SKM-1 (cell line): ENCODE results near the gene EPHB1.
"Not testable (repeated sequence)": the region's sequence is repeated elsewhere in the genome, so short reads cannot be mapped to it uniquely, and the experiment has no call there.

Source experiments
- DNase-seq: peaks from one replicate; lab custom pipeline; 2025; ENCODE audit not compliant: unreplicated experiment; lab: John Stamatoyannopoulos, UW

Gene EPHB1

DNA sequence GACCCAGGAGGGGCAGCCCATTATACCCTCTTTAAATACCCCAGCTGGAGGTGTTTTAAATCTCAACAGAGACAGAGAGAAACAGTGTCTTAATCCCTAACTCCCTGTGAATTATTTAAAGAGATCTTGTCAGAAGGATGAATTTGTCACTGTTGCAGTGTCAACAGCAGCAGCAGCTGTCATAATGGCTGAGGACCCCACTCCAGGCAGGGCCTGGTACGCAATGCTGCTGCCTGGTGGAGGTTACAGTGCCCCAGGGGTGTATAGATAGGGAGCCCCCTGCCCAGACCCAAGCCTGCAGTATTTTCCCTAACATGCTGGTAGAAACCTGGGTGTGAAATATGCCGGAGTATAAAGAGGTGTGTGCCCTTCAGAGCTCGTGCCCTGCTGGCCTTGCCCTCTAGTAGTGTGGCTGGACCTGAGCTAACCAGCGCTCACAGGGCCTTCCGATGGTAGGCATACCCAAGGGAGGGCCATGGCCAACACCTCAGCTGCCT is 143.0 kb downstream of the EPHB1 start:
- DNase-seq, result no peak

DNA sequence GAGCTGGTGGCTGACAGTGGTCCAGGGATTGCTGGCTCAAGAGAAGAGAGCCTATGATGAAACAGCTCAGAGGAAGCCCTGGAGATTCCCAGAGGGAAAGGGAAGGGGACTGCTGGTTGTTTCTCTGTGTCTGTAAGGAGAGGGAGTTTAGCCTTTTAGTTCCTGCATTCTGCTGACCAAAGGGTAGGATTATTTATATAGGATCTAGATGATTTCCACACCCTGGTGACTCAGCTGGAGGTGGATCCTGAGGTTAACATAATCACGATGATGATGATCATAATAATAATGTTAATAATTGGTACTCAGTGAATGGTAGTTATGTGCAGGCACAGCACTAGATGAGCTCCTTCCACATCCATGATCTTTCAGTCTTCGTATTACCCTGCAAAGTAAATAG is 144.9 kb downstream of the EPHB1 start:
- no peak for DNase-seq

DNA sequence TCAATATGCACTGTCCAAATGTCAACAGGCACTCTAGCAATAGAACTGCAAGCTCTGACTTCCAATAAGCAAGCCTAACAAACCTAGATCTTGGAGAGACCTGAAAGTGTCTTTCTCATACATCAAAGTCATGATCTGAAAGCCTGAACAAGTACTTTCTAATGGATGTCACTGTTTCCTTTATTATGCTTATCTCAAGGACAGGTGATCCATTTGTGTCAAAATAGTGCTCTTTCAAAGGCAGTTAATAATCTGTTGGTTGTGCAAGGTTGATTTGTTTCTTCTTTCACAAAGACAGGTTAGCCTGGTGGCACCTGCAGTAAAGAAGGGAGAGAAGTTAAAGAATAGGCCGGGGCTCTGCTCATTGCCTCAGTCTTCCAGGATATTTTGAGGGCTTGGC is 146.8 kb downstream of the EPHB1 start:
- DNase-seq, result no peak

DNA sequence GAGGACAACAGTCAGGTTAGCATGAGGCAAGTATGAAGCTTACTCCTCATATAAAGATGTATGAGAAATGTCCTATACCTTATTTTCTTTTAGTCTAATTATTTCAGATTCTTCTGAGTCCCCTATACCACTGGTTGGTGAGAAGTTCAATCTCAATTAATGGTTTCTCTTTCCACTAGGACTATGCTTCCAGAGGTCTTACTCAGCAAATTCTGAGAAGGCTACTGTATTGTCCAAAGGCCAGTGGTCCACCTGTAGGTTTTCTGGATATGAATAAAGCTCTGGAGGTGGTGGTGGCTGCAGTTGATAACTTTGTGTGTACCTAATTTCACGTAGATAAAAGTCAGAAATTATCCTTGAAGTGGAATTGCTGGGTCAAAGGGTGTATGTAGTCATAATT is 149.4 kb downstream of the EPHB1 start:
- no peak for DNase-seq

DNA sequence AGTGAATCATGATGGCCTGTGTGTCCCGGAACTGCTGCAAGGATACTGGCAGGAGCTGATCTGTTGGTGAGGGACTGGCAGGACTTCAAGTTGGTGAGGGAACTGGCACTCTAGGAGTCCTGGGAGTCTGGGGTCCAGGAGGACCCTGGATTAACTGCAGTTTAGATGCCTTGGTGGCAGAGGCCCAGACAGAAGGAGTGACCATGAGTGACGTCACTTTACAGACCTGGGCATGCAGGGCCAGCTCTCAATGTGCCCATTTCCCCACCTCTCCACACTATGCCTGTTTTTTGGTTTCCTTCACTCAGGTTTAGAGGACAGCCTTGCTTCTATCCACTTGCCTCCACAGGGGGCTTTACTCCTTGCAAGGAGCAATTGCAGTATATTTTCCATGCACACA is 154.1 kb downstream of the EPHB1 start:
- no peak for DNase-seq

DNA sequence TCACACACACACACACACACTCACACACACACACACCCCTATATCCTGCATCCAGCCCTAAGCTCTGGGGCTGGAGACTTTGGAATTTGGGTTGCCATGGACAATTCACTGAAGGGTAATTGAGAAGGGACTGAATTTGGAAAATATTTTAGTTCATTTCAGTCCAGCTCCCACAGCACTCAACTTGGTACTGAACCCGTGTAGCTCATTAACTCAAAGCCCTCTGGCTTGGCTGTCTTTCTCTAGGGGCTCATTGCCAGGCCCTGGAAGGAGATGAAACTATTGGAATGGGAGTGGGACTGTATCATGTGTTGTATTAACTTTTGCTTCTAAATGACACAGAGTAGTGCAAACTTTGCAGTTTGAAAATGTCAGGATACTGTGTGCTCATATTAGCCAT is 157.3 kb downstream of the EPHB1 start:
- DNase-seq, result no peak

DNA sequence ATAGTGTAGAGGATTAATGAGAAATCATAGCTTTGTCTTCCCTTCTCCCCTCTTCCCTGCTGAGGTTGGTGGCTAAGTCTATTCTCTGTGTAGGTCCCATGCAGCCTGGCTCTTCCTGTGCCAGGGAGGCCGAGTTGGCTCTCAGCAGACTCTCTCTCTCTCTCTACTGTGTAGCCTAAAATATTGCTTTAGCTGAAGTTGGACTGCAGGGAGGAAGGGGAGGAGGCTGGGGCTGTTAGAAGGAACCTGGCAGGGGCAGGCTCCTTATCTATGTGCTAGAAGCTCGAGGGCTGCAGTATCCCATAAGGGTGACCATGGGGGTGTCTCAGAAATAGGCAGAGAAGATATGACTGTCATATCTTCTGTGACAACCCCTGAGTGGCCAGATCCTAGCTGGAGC is 160.8 kb downstream of the EPHB1 start:
- no peak for DNase-seq

DNA sequence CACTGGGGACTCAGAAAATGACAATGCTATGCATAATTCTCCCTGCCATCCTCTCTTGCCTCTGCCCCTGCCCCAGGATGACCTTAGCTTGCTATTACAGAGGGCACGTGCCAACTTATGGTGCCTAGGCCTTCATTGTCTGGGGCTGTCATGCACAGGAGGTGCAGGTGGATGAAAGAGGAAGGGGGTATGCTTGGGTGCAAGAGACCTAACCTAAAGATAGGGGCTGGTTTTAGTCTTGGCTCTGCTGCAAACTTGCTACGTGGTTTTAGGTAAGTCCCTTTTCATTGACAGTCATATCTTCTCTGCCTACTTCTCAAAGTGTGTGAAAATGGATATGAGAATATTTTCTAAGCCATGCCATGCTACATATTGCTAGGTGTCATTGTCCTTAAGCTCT is 161.3 kb downstream of the EPHB1 start:
- DNase-seq, result no peak

DNA sequence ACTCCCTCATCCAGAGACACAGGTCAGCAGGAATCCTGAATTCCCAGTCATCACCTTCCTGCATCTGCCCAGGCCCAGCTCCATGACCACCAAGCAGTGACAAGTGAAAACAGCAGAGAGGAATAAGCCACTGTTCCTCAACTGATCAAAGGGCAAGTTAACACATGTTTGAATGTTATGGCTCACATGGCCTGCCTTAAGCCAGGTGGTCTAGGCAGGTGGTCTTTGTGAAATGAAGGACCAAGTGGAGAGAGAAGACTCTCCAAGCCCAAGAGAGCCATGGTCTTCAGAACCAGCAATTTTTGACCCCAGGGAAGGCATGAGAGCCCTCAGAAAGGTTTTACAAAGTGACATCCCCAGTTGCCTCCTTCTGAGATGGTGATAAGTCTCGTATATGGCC is 161.8 kb downstream of the EPHB1 start:
- DNase-seq, result no peak

DNA sequence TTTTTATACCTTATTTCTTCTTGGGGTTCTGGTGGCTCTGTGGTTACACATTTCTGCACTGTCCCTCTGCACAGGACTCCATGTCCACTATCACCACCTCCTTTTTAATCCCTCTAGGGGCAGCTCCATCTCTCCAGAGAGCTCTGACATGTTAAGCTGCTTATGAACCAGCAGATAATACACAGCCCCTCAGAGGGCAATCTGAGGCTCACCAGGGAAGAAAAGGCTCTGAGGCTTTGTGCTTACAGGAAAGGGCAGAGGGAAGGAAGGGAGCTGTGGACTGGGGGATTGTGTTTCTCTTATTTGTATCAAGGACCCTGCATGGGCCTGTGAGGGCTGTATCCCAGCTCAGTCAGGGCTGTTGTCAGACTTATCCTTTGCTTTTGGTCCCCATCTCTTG is 164.5 kb downstream of the EPHB1 start:
- no peak for DNase-seq

DNA sequence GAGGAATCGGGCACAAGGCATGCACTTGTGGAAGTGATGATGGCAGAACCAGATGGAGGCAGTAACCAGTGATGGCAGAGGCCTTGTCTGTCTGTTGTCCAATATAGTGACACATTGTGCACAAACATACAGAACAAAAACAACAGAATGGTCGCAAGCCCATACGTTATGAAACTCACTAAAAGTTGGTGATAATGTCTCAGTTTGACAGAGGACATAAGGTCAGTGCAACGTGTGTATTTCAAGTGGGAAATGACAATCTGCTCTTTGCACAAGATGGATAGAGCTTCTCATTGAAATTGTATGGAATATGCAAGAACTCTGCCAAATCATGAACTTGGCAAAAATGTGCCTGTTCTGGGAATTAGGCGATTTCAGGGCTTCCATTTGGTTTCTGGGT is 169.2 kb downstream of the EPHB1 start:
- no peak for DNase-seq

DNA sequence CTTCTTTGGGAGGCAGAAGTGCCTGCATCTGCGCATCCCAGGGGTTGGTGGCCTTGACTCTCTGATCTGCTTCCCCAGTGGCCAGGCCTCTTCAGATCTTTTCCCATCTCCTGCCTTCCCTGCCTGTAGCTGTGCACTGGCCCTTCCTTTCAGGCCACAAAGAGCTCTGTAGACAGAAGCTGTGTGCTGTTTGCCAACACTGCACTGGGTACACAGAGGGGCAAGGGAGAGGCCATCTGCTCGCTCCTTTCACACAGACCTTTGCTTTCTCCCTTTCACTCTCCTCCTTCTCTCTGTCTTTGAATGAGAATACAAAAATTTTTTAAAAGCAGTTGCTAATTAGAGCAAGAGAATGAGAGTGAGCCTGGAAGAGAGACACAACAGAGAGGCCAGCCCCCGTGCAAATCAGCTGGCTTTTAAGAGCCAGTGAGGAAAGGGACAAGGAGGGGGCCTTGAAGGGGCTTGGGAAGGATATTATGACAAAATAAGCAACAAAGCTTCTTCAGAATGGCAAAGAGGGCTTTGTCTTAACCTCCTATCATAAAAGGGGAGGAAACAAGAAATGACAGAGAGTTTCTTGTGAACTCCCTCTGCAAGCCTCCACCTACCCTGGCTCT is 170.9 kb downstream of the EPHB1 start:
- DNase-seq, result no peak

DNA sequence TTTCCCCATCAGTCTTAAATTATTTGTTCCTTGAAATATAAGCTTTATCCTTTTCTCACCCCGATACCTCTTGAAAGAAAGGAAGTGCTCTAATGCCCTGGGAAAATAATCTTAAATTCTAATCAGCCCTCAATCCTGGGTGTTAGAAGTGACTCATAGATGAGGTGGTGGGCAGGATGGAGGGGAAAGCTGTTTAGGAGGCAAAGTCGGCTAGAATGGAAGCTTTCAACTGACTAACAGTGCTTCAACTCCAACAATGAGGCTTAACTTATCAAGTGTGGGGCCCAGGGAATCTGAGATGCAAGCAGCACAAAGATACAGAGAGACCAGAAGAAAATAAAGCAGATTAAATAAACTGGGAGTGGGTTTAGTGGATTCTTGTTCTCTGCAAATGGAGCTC is 175.8 kb downstream of the EPHB1 start:
- no peak for DNase-seq

DNA sequence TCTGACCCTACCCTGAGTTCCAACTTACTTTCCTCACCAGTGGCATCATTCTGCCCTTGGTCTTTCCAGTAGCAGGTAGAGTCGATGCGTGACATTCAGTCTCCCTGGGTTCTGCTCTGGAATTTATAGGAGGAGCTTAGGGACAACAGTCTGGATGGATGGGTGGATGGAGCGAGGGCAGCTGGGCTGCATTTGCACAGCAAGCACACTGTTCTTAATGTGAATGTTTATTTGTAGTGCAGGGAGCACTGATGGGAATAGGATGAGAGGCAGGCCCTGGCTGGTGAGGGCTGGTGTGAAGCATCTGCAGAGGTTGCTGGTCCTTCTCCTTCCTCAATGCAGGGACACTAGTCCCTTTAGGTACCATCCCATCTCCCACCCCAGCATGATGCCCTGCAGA is 176.2 kb downstream of the EPHB1 start:
- DNase-seq, result no peak

DNA sequence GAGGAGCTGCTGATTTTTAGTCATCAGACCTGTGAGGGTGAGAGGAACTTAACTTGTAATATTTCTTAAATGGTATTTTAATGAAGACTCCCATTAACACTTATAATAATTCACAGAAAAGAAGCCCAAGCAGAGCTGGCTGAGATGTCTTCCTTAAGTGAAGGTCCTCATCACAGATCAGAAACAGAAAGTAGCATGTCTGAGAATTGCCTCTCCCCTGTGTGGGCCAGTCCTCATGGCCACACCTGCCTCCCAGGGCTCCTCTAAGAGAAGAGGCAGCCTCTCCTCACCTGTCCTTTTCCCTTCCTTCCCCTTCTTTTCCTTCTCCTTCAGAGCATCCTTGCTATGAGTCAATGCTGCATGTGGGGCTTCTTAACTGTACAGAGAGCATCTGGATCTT is 176.8 kb downstream of the EPHB1 start:
- DNase-seq, result not testable (repeated sequence)

DNA sequence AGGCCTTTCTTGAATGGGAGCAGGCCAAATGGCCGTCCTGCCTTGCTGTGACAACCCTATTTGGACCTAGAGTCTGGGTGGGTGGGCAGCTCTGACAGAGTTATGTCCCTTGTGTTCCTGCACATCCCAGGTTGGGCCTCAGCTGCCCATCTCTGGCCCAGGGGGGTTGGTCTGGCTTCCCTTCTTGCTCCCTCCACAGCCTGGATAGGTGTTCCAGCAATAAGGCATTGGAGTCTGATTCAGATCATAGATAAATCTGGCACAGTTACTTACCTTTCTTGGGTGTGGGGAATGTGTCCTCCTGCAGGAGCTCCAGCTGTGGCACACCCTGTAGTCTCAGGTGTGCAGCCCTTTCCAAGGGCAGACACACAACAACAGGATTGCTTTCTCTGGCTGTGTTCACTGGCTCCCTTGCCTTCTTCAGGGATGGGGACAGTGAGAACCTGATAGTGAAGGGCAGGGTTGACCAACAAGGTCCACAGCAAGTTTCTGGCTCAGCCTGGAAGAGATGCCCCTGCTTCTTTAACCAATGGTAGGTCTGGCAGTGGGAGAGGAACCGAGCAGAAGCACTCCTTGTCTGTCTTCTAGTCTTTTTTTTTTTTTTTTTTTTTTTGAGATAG is 177.9 kb downstream of the EPHB1 start:
- no peak for DNase-seq

DNA sequence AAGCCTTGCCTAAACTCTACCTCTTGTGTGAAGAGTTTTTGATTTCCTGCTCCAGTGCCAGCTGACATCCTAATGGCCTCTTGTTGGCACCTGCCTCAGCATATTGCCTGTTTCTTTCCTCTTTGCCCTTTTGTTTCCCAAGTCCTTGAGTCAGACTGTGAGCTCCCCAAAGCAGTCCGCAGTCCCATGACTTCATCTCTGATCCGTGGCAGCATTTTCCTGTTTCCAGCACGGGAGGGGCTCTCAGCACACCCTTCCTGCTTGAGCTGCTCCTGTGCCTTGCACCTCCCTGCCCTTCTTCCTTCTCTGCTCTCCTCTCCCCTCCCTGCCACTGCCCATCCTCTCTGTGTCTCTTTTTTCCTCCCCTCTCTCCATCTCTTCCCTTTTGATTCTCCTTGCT is 179.6 kb downstream of the EPHB1 start:
- DNase-seq, result no peak

DNA sequence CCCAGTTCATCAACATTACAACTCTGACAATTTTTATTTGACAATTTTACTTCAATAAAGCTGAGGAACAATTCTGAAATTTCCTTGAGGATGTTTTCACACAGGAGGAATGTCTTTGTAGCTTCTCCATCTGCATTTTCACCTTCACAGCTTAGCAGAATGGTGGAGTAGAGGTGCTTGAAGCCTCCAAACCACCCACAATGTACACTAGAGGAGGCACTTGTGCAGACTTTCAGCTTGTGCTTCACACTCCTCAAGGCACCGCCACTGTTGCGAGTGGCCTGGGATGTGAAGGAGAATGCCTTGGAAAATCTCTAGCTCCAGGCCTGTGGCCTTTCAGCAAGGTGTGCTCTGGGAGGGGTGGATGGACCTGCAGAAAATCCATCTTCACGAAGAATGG is 181.9 kb downstream of the EPHB1 start:
- no peak for DNase-seq

DNA sequence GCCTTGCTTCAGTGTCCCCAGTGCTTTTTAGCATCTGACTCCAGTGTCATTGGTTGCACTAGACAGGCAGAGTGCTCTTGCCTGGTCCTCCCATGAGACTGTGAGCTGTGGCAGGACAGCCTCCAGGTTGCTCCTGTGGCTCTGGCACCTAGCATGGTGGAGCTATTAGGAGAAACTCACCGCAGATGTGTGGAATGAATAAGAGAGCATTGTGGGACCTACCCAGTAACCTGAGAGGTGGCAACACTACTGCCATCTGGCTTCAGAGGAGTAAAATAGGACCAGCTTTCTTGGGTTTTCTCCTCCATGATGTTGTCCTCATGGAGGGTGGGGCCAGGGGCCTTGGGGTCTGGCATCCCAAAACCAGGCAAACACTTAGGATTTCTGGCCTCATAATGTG is 183.6 kb downstream of the EPHB1 start:
- DNase-seq, result no peak

DNA sequence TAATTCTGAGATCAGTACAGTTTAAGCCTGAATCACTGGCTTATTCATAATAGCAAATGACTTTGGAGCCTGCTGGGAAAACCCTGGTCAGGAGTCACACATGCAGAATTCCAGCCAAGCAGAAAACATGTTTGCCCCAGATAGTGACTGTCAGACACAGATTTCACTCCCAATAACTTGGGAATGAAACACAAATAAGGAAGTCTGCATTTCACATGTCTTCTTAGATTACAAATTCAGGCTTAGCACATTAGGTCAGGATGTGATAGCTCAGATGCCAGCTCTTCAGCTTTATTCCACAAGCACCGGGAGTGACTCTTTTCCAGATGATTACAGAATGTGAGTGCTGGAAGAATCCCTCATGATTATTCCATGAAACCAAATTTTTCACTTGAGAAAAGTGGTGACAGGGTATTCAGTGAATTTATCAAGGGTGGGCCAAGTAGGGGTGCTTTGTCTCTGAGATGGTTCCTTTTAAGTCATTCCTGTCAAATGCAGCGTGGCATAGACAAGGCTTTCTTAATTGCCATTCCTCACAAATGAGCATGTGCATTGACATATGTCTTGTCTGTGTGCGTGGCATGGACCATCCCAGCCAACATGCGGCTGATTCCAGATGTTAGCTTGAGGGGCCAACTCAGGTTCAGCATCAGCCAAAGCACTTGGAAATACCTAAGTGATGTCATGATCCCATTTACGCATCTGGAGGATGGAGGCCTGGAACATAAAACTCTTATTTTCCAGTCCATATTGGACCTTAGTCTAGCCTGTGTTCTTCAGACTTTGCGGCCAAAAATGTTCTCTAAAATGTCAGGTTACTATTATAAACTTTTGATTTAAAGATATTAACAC is 191.0 kb downstream of the EPHB1 start:
- DNase-seq, result no peak

DNA sequence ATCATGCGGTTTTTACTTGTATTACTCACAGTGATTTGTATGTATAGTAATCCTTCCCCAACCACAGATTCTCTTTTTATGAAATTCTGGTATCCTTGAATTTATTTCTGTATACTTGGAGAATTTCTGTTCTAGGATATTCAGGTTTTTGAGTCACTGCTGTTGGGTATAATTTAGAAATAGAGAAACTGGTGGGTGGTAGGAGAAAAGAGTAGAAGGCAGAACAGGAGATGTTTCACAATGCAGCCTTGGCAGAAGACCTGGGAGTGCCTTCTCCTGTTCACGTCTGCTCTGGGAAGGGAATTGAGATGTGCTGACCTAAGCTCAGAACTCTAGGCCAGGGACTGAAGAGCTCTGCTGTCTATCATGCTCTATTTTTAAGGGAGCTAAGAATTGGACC is 193.6 kb downstream of the EPHB1 start:
- no peak for DNase-seq

DNA sequence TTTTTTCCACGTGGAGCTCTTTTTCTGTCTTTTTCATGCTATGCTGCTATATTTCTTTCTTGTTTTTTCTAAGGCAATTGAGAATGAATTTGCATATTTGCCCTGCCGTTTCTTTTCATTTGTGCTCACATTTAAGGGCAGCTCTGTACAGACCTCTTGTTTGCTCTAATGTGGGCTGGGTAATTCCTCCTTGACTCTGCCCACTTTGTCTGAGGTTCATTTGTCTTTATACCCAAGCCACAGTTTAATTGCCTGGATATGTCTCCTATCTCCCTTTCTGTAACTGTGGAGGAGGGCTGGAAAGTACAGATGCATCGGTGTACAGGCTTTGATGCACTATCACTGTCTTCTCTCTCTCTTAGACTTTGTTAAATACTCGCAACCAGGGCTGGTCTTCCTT is 195.9 kb downstream of the EPHB1 start:
- DNase-seq, result no peak
